Aorta (tissue), 5 donors: ENCODE measurements around the gene KHDRBS2. TPM values are rescaled to one million over a fixed set of nuclear protein-coding genes. Genes with fewer than 3 reads are reported as not detected.

Experiments
- ATAC-seq: fragments of 200-7000 bp; cut with Tn5 transposase; one replicate; pipeline ENCODE4 v1.9.1; 2022; ENCODE audit warnings: moderate library complexity; ENCODE audit not compliant: low FRiP score
- DNase-seq, 2 donors: peaks; one replicate each; pipeline ENCODE4 v3.0.0-alpha.2; 2020
- H3K27ac ChIP-seq, 2 donors: one replicate each; pipeline ENCODE4 v1.5.1; 2013; ENCODE audit warnings: low read length in 2 of 2, mild to moderate bottlenecking in 2 of 2, moderate library complexity in 2 of 2, control low read depth in 1 of 2, inconsistent platforms in 1 of 2, low read depth in 1 of 2
- H3K27me3 ChIP-seq, 2 donors: one replicate each; pipeline ENCODE4 v1.6.1; 2013; ENCODE audit warnings: control low read depth in 1 of 2, low read length in 1 of 2, mild to moderate bottlenecking in 1 of 2, moderate library complexity in 1 of 2; ENCODE audit not compliant: insufficient read depth in 2 of 2, control insufficient read depth in 1 of 2
- H3K36me3 ChIP-seq, 2 donors: one replicate each; pipeline ENCODE4 v1.6.1; 2013; ENCODE audit warnings: control low read depth in 1 of 2, low read length in 1 of 2, mild to moderate bottlenecking in 1 of 2; ENCODE audit not compliant: insufficient read depth in 2 of 2, control insufficient read depth in 1 of 2
- H3K4me1 ChIP-seq, 2 donors: one replicate each; pipeline ENCODE4 v1.6.1; 2013; ENCODE audit warnings: low read length in 2 of 2, control low read depth in 1 of 2, mild to moderate bottlenecking in 1 of 2, moderate library complexity in 1 of 2; ENCODE audit not compliant: insufficient read depth in 2 of 2, control insufficient read depth in 1 of 2
- H3K4me3 ChIP-seq, 2 donors: one replicate each; pipeline ENCODE4 v1.5.1; 2013; ENCODE audit warnings: low read length in 2 of 2, control low read depth in 1 of 2, mild to moderate bottlenecking in 1 of 2
- H3K9me3 ChIP-seq: one replicate; pipeline ENCODE4 v1.6.1; 2013; ENCODE audit warnings: mild to moderate bottlenecking, low read length; ENCODE audit not compliant: control insufficient read depth
- WGBS, 2 donors: extraction: QIAGEN DNeasy Blood & Tissue Kit; methylation state at CpG; one replicate each; pipeline ENCODE4 v1.1.7; 2013; 5-methylcytosine and 5-hydroxymethylcytosine counted together
- intact Hi-C, 2 donors: fragments of 100-400 bp; cut with DNase I; formaldehyde crosslinking; loops; one replicate each; pipeline versions ENCODE4 v1.14.2 to v1.15.0; 2022
- polyA plus RNA-seq, 2 donors: library from polyadenylated mRNA; stranded (reverse); fragments of 200-250 nt; gene quantifications; one replicate each; pipeline ENCODE4 v1.2.3, GENCODE V29; 2013
- total RNA-seq, 2 donors: library from RNA; stranded (reverse); fragmentation: NEBNext Ultra II Directional; extraction: Animal tissue kit (Norgen Biotek cat#: 25700); gene quantifications; one replicate each; pipeline ENCODE4 v1.2.1, GENCODE V29; 2021
- donor health status: healthy with polysubstance abuse.
- donor health status: Bipolar disorder and iron deficiency.
- donor health status: DM: no; HTN: no; CAD: no.
- donor health status: DM: no; HTN: no; CAD: no.
- donor health status: DM: yes; HTN: yes; CAD: no.

Gene KHDRBS2
- total and polyA plus RNA-seq, 4 donors: 0.32 to 0.57 TPM; not detected in 2

DNA sequence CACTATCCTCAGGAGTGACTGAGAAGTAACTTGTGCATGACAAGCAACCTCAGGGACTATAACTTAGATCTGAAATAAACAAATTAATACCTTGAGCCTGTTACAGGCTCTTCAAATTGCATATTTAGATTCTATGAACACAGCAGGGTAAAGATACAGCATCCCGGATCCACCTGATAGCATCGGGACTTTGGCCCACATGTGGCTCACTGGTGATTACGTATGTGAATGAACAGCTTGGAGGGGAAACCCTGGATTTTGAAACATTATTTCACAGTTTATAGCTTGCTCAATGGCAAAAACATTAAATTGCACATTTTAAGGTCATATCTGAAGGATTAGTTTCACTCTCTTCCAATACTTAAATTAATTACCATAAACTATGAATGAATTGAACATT lies 133.2 kb downstream of the KHDRBS2 start:
- H3K27ac ChIP-seq: no peak overlapping the region
- no peaks in the 10 kb centered on the region for H3K27me3 ChIP-seq
- DNase-seq: no peak
- intact Hi-C loops: no loop called here
- WGBS, 2 donors: 86 to 91% methylated on average over 3 of the region's 3 CpGs
- H3K9me3 ChIP-seq: no peaks in the 10 kb centered on the region
- no peaks in the 10 kb centered on the region for H3K4me1 ChIP-seq
- no peak for ATAC-seq
- no peak overlapping the region for H3K4me3 ChIP-seq
- H3K36me3 ChIP-seq: no peaks in the 10 kb centered on the region

- Histone ChIP-seq H3K4me3 (no peak overlapping the region), H3K27ac (no peak overlapping the region), H3K9me3 (no peaks in the 10 kb centered on the region), H3K4me1 (no peaks in the 10 kb centered on the region), H3K27me3 (no peaks in the 10 kb centered on the region), H3K36me3 (no peaks in the 10 kb centered on the region)
- intact Hi-C loops: no loop called here
- ATAC-seq (no peak), DNase-seq (no peak)
- 73 to 76% methylated on average over 3 of the region's 3 CpGs for WGBS, 2 donors
Observed at GRCh38 chr6:62150048-62150663, 135.9 kb downstream of the KHDRBS2 start.

DNA sequence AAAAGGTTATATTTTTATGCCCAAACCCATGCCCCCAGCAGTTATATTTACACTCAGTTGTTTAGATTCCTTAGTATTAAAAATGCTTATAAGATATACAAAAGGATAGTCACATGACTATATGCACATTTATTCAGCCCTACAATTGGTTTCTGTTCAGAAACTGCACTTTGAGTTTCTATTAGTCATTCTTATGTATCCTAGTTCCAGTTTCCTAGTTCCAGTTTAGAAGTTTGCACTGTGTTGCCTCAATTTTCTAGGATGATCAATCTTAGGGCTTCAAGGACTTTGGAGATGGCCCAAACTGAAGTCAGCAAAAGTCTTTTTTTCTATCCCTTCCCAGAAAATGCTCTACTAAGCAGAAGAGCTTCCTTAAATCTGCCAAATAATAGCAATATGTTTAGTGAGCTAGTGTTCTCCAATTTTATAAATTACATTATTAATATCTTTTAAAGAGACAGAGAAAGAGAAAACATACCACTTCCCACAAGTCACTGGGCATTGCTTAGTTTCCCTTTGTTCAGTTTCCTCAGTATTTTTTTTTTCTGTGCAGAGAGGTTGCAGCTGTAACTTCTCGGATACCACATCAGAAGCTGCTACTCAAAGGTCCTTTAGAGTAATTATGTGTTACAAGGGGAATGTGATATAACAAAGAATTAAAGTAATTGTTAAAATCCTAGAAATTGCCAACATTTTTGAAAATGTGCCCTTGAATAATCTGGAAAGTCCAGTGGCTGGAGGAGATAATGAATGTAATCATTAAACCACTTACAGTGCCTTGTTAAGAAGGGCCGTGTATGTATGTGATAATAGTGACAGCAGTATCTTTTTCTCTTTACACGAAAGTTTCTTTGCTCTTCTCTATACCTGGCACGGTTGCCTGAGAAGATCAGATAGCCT lies 138.8 kb downstream of the KHDRBS2 start:
- no peak for DNase-seq
- WGBS, 2 donors: 2 to 5% methylated on average over 4 of the region's 4 CpGs
- Histone ChIP-seq H3K27me3 (no peaks in the 10 kb centered on the region), H3K36me3 (no peaks in the 10 kb centered on the region), H3K4me3 (no peak overlapping the region), H3K9me3 (no peaks in the 10 kb centered on the region), H3K4me1 (no peaks in the 10 kb centered on the region), H3K27ac (no peak overlapping the region)
- intact Hi-C loops: no loop called here
- ATAC-seq: no peak

- ATAC-seq: no peak
- intact Hi-C loops: no loop called here
- WGBS, 2 donors: 51 to 60% methylated on average over 1 of the region's 1 CpG
Observed at GRCh38 chr6:62129127-62129526, 156.9 kb downstream of the KHDRBS2 start.

DNA sequence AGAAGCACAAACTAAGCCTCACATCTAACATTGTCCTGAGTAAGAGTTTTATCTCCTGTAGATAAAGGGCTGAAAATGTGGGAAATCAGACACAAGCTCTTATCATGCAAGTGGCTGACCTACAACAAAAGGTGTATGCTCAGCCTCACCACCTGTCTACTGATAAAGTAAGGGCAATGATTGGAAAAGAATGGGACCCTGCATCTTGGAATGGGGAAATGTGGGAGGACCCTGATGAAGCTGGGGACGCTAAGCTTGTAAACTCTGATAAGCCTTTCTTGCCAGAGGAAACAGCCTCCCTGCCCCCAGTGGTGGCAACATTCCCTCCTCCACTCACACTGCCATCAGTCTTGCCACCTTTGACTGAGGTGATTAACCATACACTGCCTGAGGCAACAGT lies 166.6 kb downstream of the KHDRBS2 start:
- intact Hi-C loops: no loop called here
- Histone ChIP-seq H3K27me3 (no peaks in the 10 kb centered on the region), H3K4me3 (no peak overlapping the region), H3K36me3 (no peaks in the 10 kb centered on the region), H3K4me1 (no peaks in the 10 kb centered on the region), H3K27ac (no peak overlapping the region), H3K9me3 (peaks cover 2% of the 10 kb centered on the region)
- DNase-seq (no peak), ATAC-seq (no peak)
- WGBS, 2 donors: 58 to 77% methylated on average over 1 of the region's 1 CpG

More at GRCh38 chr6:62129127-62129526, 156.9 kb downstream of the KHDRBS2 start:
- Histone ChIP-seq H3K36me3 (no peaks in the 10 kb centered on the region), H3K4me3 (no peak overlapping the region), H3K9me3 (no peaks in the 10 kb centered on the region), H3K27ac (no peak overlapping the region), H3K27me3 (no peaks in the 10 kb centered on the region), H3K4me1 (no peaks in the 10 kb centered on the region)
- no peak for DNase-seq

DNA sequence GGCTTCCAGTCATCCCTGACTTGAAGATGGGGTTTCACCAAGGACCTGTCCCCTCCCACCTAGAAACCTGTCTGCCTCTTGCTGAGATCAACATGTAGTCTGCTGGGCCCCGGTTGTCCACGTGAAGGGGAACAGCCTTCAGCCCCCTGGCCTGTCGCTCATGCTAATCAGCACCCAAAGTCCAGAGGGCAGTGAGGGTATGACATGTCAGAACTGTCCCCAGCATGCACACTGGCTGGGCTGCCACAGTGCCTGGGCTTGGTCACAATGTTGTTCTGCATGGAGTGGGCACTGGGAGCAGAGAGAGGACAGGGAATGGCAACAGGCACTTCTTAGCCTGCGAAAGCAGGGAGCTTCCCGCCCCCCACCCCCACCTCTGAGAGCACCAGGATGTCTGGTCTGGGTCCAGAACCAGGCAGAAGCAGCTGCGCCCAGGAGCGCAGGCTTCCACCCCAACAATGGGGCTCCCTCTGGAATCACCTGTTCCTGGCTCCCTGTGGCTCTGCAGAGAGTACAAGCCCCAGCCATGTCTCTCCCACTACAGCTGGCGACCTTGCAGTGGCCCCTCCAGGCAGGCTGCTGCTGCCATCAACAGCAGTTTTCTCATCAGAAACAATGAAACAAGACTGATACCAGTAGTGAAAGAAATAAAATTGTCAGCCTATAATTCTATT lies 182.7 kb downstream of the KHDRBS2 start:
- intact Hi-C loops: no loop called here
- H3K4me1 ChIP-seq: no peaks in the 10 kb centered on the region
- WGBS, 2 donors: 88 to 91% methylated on average over 8 of the region's 8 CpGs
- no peak overlapping the region for H3K27ac ChIP-seq
- no peak overlapping the region for H3K4me3 ChIP-seq
- H3K9me3 ChIP-seq: no peaks in the 10 kb centered on the region
- no peak for ATAC-seq
- no peaks in the 10 kb centered on the region for H3K36me3 ChIP-seq
- no peak for DNase-seq
- no peaks in the 10 kb centered on the region for H3K27me3 ChIP-seq

DNA sequence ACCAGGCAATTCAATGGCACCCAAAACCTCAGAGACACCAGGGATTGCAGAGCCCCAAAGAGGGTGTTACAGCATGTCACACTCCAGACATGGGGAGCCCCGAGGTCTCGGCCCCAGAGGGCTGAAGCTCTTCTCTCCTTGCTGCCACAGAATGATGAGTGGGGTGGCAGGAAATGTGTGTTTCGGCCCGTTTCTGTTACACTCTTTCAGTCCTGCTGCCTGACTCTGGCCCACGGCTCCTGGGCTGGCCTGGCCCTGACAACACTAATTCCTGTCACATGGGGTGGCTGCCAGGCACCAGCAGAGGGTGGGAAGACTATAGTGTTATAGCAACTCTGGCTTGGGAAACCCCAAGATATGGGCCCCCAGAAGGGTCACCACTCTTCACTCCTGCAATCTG lies 183.6 kb downstream of the KHDRBS2 start:
- DNase-seq (no peak), ATAC-seq (no peak)
- Histone ChIP-seq H3K4me1 (no peaks in the 10 kb centered on the region), H3K27me3 (no peaks in the 10 kb centered on the region), H3K36me3 (no peaks in the 10 kb centered on the region), H3K9me3 (no peaks in the 10 kb centered on the region), H3K27ac (no peak overlapping the region), H3K4me3 (no peak overlapping the region)
- 84 to 87% methylated on average over 5 of the region's 5 CpGs for WGBS, 2 donors
- intact Hi-C loops: no loop called here

DNA sequence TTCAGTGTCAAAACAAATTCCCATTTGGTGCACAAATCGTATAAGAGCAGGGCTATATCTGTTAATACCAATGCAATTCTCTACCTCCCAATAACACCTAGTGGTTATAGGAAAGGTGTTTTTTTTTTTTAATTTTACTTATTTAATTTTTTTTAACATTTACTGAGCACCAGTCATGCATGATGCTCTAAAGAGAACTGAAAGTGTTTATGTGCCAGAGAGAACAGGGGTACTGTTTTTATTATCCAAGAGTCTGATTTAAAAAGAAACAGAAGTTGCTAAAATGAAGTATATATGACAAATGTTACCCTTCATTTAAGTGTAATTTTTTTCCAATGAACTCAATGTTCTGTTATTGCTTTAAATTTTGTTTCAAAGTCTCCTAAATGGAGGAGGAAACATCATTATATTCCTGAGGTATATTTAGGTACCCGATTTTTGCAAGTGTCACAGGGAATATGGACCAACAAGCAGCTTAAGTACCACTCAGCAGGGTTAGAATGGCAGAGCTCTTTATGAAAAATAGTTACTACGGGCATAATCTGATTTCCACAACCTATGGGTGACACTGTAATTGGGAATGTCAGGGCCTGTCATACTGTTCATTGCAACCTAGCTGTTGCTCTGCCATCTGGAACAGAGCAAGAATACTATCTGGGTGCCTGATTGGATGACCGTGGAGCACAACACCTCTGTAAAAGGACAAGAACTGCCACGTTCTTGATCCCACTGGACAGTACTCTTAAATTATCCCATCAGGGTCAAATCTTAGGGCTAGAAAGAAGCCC lies 195.4 kb downstream of the KHDRBS2 start:
- intact Hi-C loops: no loop called here
- ATAC-seq: no peak
- Histone ChIP-seq H3K4me3 (no peak overlapping the region), H3K27me3 (no peaks in the 10 kb centered on the region), H3K36me3 (no peaks in the 10 kb centered on the region), H3K9me3 (no peaks in the 10 kb centered on the region), H3K4me1 (no peaks in the 10 kb centered on the region), H3K27ac (no peak overlapping the region)
- no peak for DNase-seq
- 74 to 79% methylated on average over 5 of the region's 5 CpGs for WGBS, 2 donors
